Measurements from ENCODE around the gene CAB39L. TPM values are rescaled to one million over a fixed set of nuclear protein-coding genes. Genes with fewer than 3 reads are reported as not detected.

CAB39L gene
- total and polyA plus RNA-seq, 3 donors from 2014 or later: 23.2 to 46.9 (median 26.0) TPM

- Histone ChIP-seq H3K27me3 (no peaks in the 10 kb centered on the region), H3K36me3 (ENCODE audit: low read depth, missing control alignments) (no peaks in the 10 kb centered on the region), H3K9me3 (no peaks in the 10 kb centered on the region), H3K27ac (no peak overlapping the region), H3K4me1 (peaks cover 6% of the 10 kb centered on the region), H3K4me3 (no peak overlapping the region)
- intact Hi-C loops (cut with DNase I; ENCODE audit: low total_unique reads): no loop called here
- DNase-seq: no peak
- WGBS, 2 donors: 47 to 54% methylated on average over 6 of the region's 6 CpGs
- TF ChIP-seq CTCF (IDR thresholded peaks at IDR 0.05) (no peak), POLR2A (IDR thresholded peaks at IDR 0.05) (no peak)
Measured at GRCh38 chr13:49292742-49293486, 150.9 kb downstream of the CAB39L start.

GRCh38 chr13:49288458-49288857 lies 155.4 kb downstream of the CAB39L start:
- Histone ChIP-seq H3K27me3 (no peaks in the 10 kb centered on the region), H3K4me1 (no peaks in the 10 kb centered on the region), H3K36me3 (ENCODE audit: low read depth, missing control alignments) (no peaks in the 10 kb centered on the region), H3K27ac (no peak overlapping the region), H3K4me3 (no peak overlapping the region), H3K9me3 (no peaks in the 10 kb centered on the region)
- TF ChIP-seq POLR2A (IDR thresholded peaks at IDR 0.05) (no peak), CTCF (IDR thresholded peaks at IDR 0.05) (no peak)
- intact Hi-C loops (cut with DNase I; ENCODE audit: low total_unique reads): no loop called here
- no peak for DNase-seq

GRCh38 chr13:49287995-49288394 lies 155.9 kb downstream of the CAB39L start:
- TF ChIP-seq POLR2A (IDR thresholded peaks at IDR 0.05) (no peak), CTCF (IDR thresholded peaks at IDR 0.05) (no peak)

GRCh38 chr13:49279885-49280284 lies 164.0 kb downstream of the CAB39L start:
- no peak overlapping the region for H3K27ac ChIP-seq
- intact Hi-C loops (cut with DNase I; ENCODE audit: low total_unique reads): no loop called here
- DNase-seq: no peak

More at GRCh38 chr13:49287995-49288394, 155.9 kb downstream of the CAB39L start:
- DNase-seq: no peak
- Histone ChIP-seq H3K4me1 (no peaks in the 10 kb centered on the region), H3K36me3 (ENCODE audit: low read depth, missing control alignments) (no peaks in the 10 kb centered on the region), H3K27me3 (no peaks in the 10 kb centered on the region), H3K4me3 (no peak overlapping the region), H3K27ac (no peak overlapping the region), H3K9me3 (no peaks in the 10 kb centered on the region)
- WGBS, 2 donors: 63 to 85% methylated on average over 1 of the region's 1 CpG
- intact Hi-C loops (cut with DNase I; ENCODE audit: low total_unique reads): no loop called here

More at GRCh38 chr13:49279885-49280284, 164.0 kb downstream of the CAB39L start:
- Histone ChIP-seq H3K9me3 (no peaks in the 10 kb centered on the region), H3K4me3 (no peak overlapping the region), H3K36me3 (ENCODE audit: low read depth, missing control alignments) (no peaks in the 10 kb centered on the region), H3K27me3 (no peaks in the 10 kb centered on the region), H3K4me1 (peaks cover 3% of the 10 kb centered on the region)
- TF ChIP-seq CTCF (IDR thresholded peaks at IDR 0.05) (no peak), POLR2A (IDR thresholded peaks at IDR 0.05) (no peak)
